ENCODE data around the gene SLC34A3.

Gene SLC34A3

DNA sequence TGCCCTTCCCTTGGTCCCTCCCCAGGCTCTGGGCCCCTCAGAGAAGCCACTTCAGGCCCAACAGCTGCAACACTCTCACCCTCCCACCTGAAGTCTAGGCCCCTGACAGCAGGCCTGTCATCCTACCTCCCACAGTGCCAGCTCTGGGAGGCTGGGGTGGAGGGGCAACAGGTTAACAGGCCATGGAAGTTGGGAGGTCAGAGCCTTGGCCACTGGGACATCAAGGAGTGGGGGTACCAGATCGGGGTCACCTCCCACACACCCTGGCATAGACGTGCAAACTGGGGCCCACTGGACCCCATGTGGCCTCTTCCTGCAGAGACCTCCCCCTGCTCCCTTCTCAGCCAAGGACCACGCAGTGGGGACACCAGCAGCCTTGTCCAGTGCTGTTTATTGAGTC lies 39.5 kb upstream of the SLC34A3 start:
- TF ChIP-seq, protein P1, sequence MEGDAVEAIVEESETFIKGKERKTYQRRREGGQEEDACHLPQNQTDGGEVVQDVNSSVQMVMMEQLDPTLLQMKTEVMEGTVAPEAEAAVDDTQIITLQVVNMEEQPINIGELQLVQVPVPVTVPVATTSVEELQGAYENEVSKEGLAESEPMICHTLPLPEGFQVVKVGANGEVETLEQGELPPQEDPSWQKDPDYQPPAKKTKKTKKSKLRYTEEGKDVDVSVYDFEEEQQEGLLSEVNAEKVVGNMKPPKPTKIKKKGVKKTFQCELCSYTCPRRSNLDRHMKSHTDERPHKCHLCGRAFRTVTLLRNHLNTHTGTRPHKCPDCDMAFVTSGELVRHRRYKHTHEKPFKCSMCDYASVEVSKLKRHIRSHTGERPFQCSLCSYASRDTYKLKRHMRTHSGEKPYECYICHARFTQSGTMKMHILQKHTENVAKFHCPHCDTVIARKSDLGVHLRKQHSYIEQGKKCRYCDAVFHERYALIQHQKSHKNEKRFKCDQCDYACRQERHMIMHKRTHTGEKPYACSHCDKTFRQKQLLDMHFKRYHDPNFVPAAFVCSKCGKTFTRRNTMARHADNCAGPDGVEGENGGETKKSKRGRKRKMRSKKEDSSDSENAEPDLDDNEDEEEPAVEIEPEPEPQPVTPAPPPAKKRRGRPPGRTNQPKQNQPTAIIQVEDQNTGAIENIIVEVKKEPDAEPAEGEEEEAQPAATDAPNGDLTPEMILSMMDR (IDR thresholded peaks at IDR 0.05; ENCODE audit: borderline replicate concordance, insufficient read depth, low read depth, low read length), result no peak
- no peak overlapping the region for H3K4me3 ChIP-seq (ENCODE audit: low read depth, low read length)

DNA sequence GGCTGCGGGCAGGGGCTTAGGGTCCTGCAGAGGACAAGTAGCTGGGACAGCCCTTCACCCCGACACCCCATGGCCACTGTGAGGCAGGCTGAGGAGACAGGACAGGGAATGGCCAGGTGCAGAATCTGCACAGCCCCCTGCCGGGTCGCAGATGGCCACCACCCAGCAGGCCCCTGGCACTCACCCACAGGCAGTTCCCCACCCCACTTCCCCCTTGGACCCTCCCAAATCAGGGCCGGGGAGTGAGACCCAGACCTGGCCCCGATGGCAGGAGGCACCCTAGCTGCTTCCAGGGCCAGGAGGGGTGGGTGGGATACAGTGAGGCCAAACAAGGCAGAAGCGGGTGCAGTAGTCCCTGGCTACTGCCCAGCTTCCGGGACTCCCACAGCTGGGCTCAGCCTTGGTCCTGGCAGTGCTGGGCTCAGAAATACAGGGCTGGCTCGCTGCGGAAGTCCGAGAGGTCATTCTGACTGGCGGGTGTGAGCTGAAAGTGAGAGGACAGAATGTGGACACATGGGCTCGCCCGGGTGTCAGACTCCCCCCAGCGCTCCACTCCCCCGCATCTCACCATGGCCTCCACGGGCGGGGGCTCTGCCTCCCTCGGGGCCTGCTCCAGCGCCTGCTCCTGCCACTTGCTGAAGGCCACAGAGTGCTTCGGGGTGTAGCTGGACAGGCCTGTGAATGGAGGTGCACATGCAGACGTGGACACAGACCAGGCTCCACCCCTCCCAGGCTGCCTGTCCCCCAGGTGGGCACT lies 38.8 kb upstream of the SLC34A3 start:
- H3K4me3 ChIP-seq (ENCODE audit: low read depth, low read length), result no peak overlapping the region
- TF ChIP-seq, protein P1 (IDR thresholded peaks at IDR 0.05; ENCODE audit: borderline replicate concordance, insufficient read depth, low read depth, low read length), result no peak

- TF ChIP-seq, protein P1 (IDR thresholded peaks at IDR 0.05; ENCODE audit: borderline replicate concordance, insufficient read depth, low read depth, low read length), result no peak
Measured at GRCh38 chr9:137192448-137192780, 38.3 kb upstream of the SLC34A3 start.

GRCh38 chr9:137192859-137193258 lies 37.8 kb upstream of the SLC34A3 start:
- TF ChIP-seq, protein P1 (IDR thresholded peaks at IDR 0.05; ENCODE audit: borderline replicate concordance, insufficient read depth, low read depth, low read length), result no peak
- no peak overlapping the region for H3K4me3 ChIP-seq (ENCODE audit: low read depth, low read length)

More at GRCh38 chr9:137192448-137192780, 38.3 kb upstream of the SLC34A3 start:
- no peak overlapping the region for H3K4me3 ChIP-seq (ENCODE audit: low read depth, low read length)

DNA sequence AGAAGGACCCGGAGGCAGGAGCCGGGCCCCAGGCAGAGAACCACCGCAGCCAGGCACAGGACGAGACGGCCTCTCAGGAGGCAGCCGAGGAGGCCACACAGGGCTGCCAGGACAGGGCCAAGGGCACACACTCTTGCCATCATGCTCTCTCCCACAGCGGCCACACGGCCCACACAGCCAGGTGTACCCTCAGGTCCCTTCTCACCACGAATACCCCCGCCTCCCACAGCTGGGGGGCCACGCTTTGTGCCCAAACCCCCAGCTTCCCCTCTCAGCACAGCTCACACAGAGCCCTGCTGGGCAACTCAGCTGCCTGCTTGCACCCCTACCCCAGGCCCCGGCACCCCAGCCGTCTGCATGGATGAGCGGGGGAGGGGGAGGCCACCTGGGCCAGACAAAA lies 36.9 kb upstream of the SLC34A3 start:
- TF ChIP-seq, protein P1 (IDR thresholded peaks at IDR 0.05; ENCODE audit: borderline replicate concordance, insufficient read depth, low read depth, low read length), result no peak
- H3K4me3 ChIP-seq (ENCODE audit: low read depth, low read length), result no peak overlapping the region

- no peak overlapping the region for H3K4me3 ChIP-seq (ENCODE audit: low read depth, low read length)
- TF ChIP-seq, protein P1 (IDR thresholded peaks at IDR 0.05; ENCODE audit: borderline replicate concordance, insufficient read depth, low read depth, low read length), result no peak
Measured at GRCh38 chr9:137194388-137194787, 36.3 kb upstream of the SLC34A3 start.

DNA sequence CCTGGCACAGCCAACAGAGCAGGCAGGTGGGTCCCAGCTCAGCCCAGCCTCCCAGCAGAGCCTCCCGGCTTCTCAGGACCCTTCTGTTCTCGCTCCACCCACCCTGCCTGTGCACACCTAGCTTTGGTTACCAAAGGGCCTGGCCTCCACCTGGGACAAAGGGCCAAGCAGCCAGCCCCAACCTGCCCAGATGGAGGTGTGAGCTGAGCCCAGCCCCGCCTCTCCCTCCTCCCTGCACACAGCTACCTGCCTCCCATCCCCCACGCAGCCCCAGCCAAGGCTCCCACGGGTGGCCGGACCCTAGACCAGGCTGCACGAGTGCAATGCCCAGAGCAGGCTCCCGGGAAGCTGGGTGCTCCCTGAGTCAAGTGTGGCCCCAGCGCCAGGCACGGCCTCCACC lies 35.8 kb upstream of the SLC34A3 start:
- H3K4me3 ChIP-seq (ENCODE audit: low read depth, low read length), result no peak overlapping the region

More for the DNA sequence above, 35.8 kb upstream of the SLC34A3 start:
- TF ChIP-seq, protein P1 (IDR thresholded peaks at IDR 0.05; ENCODE audit: borderline replicate concordance, insufficient read depth, low read depth, low read length), result no peak

Measured in GM12875 (cell line).